Glutamatergic neuron (in vitro differentiated cells): ENCODE results near the gene DOCK2. TPM values are rescaled to one million over a fixed set of nuclear protein-coding genes. Genes with fewer than 3 reads are reported as not detected.

Source experiments
- DNase-seq: peaks from one replicate; pipeline ENCODE4 v3.0.0; 2022
- H3K27ac Mint-ChIP-seq: one replicate; pipeline ENCODE4 v1.8.0; 2020; ENCODE audit warnings: mild to moderate bottlenecking, mixed read lengths, inconsistent platforms; ENCODE audit not compliant: unreplicated experiment
- H3K27me3 Mint-ChIP-seq: one replicate; pipeline ENCODE4 v1.8.0; 2020; ENCODE audit warnings: mild to moderate bottlenecking, moderate library complexity, mixed read lengths, inconsistent platforms; ENCODE audit not compliant: unreplicated experiment
- H3K36me3 Mint-ChIP-seq: one replicate; pipeline ENCODE4 v1.8.0; 2020; ENCODE audit warnings: mild to moderate bottlenecking, mixed read lengths, inconsistent platforms; ENCODE audit not compliant: unreplicated experiment
- H3K4me1 Mint-ChIP-seq: one replicate; pipeline ENCODE4 v1.8.0; 2020; ENCODE audit warnings: mild to moderate bottlenecking, low read depth, mixed read lengths, inconsistent platforms; ENCODE audit not compliant: unreplicated experiment
- H3K4me3 Mint-ChIP-seq: one replicate; pipeline ENCODE4 v1.8.0; 2020; ENCODE audit warnings: mild to moderate bottlenecking, mixed read lengths, inconsistent platforms; ENCODE audit not compliant: unreplicated experiment
- H3K9me3 Mint-ChIP-seq: one replicate; pipeline ENCODE4 v1.8.0; 2020; ENCODE audit warnings: mild to moderate bottlenecking, moderate library complexity, mixed read lengths, inconsistent platforms; ENCODE audit not compliant: unreplicated experiment
- total RNA-seq: library from RNA; stranded (reverse); fragmentation: NEBNext Ultra II Directional; extraction: Animal tissue kit (Norgen Biotek cat#: 25700); gene quantifications from one replicate; pipeline ENCODE4 v1.2.1, GENCODE V29; 2021; ENCODE audit not compliant: unreplicated experiment
- TF ChIP-seq, protein P1 (sequence below): fragments of 200-600 bp; sonication (generic); IDR thresholded peaks from one replicate; pipeline ENCODE4 v1.5.0; 2021; ENCODE audit not compliant: partially characterized antibody, unreplicated experiment

Gene DOCK2
- total RNA-seq, 1 donor from 2014 or later, result 0.66 TPM

DNA sequence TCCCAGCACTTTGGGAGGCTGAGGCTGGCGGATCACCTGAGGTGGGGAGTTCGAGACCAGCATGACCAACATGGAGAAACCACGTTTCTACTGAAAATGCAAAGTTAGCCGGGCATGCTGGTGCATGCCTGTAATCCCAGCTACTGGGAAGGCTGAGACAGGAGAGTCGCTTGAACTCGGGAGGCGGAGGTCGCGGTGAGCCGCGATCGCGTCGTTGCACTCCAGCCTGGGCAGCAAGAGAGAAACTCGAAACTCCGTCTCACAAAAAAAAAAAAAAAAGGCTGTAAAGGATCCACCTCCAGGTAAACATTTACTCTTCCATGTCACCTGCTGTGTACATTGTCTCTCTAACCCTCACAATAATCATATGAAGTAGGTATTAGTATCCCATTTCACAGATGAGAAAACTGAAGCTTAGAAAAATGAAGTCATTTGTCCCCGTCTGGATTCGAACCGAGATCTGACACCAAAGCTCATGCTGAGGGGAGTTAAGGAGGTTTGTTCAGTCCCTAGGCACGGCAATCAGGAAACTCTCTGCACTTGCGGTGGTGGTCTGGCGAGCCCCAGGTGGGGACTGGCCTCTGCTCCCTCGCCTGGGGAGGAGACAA is 494 bp upstream of the DOCK2 start:
- Mint-ChIP-seq H3K9me3 (peaks cover 2% of the 10 kb centered on the region), H3K4me3 (peak overlapping the region; percentile 72), H3K36me3 (no peaks in the 10 kb centered on the region), H3K4me1 (no peaks in the 10 kb centered on the region), H3K27ac (no peak overlapping the region), H3K27me3 (peaks cover 6% of the 10 kb centered on the region)
- DNase-seq, result no peak
- TF ChIP-seq, protein P1, sequence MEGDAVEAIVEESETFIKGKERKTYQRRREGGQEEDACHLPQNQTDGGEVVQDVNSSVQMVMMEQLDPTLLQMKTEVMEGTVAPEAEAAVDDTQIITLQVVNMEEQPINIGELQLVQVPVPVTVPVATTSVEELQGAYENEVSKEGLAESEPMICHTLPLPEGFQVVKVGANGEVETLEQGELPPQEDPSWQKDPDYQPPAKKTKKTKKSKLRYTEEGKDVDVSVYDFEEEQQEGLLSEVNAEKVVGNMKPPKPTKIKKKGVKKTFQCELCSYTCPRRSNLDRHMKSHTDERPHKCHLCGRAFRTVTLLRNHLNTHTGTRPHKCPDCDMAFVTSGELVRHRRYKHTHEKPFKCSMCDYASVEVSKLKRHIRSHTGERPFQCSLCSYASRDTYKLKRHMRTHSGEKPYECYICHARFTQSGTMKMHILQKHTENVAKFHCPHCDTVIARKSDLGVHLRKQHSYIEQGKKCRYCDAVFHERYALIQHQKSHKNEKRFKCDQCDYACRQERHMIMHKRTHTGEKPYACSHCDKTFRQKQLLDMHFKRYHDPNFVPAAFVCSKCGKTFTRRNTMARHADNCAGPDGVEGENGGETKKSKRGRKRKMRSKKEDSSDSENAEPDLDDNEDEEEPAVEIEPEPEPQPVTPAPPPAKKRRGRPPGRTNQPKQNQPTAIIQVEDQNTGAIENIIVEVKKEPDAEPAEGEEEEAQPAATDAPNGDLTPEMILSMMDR, result no peak

DNA sequence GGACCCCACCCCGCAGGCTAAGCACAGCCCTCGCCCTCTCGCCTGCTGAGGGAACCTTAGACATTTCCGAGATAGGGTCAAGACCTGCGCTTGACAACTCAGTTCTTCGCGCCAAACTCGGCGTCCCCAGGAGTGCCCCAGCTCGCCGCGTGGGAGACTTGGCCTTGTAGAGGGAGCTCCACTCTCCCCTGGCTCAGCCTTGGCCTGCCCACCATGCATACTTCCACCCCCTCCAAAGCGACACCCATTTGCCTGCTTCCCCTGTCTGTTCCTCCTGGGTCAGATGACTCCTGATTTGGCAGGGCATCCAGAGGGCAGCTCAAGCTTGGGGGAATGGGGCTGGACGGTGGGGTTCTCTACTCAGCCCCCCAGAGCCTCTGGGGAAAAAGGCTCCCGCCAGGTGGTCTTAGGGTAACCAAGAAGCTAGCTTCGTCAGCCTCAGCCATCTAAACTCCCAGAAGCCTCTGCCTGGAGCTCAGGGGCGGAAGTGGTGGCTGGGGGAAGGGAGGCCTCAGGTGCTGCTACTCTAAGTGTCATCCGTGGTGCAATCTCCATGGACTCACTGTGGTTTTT is 560 bp downstream of the DOCK2 start:
- Mint-ChIP-seq H3K4me3 (no peak overlapping the region), H3K4me1 (no peaks in the 10 kb centered on the region), H3K27ac (no peak overlapping the region), H3K36me3 (no peaks in the 10 kb centered on the region), H3K27me3 (peaks cover 6% of the 10 kb centered on the region), H3K9me3 (peaks cover 2% of the 10 kb centered on the region)
- no peak for DNase-seq
- TF ChIP-seq, protein P1, result no peak

DNA sequence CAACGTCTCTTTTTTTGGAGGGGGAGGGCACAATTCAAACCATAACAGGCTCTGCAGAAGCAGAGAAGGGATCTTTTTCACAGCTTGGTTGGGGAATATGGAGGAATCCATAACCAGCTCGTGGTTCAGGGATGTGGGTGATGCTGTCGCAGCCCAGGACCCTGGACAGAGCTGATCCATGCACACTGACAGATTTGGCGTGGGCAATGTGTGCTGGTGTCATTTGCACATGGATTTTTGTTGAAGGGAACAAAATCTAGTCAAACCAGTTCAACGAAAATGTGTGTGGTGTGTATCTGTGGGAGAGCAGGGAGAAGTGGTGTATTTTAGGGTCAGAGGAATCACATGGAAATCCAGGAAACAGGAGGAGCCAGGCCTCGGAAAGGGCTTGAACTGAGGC is 4.2 kb downstream of the DOCK2 start:
- Mint-ChIP-seq H3K27me3 (peaks cover 6% of the 10 kb centered on the region), H3K36me3 (no peaks in the 10 kb centered on the region), H3K4me1 (peaks cover 4% of the 10 kb centered on the region), H3K9me3 (peaks cover 3% of the 10 kb centered on the region), H3K27ac (no peak overlapping the region), H3K4me3 (no peak overlapping the region)
- no peak for DNase-seq
- TF ChIP-seq, protein P1, result no peak

DNA sequence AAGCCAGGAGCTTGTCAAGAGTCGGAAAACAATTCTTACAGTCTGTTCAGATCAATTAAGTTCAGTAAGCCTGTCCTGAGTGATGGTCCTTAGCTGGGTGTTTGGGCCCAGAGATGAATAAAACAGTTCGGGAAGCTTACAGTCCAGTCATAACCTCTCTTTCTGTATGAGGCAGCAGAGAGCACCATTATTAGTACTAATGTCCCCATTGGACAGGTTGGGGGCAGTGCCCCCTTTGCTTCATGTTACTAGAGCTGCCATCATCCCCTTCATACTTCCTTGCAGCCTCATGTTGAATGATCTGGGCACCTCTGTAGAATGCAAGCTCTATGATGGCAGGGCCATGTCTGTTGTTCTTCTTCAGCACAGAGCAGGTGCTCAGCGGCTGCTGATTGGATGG is 9.8 kb downstream of the DOCK2 start:
- TF ChIP-seq, protein P1, result no peak
- Mint-ChIP-seq H3K27ac (no peak overlapping the region), H3K4me1 (peaks cover 9% of the 10 kb centered on the region), H3K4me3 (no peak overlapping the region), H3K27me3 (peaks cover 2% of the 10 kb centered on the region), H3K36me3 (no peaks in the 10 kb centered on the region), H3K9me3 (peaks cover 3% of the 10 kb centered on the region)
- no peak for DNase-seq

DNA sequence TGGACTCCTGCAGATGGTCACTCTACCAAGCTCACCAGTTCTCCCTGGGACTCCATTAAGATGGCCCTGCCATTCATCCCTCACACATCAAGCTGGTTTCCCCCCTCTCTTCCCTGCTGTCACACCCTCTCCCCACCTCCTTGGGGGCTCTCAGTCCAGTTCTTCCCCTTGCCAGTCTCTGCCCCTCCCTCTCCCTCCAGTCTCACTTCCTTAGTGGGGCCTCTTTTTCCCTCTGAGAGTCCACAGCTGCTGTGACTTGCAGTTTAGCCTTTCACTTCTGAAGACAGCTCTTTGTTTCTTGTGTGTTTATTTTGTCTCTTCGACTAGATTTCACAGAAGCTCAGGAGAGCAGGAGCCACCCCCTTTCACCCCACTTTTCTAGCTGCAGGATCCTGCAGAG is 10.5 kb downstream of the DOCK2 start:
- H3K27ac Mint-ChIP-seq, result no peak overlapping the region
- peaks cover 9% of the 10 kb centered on the region for H3K4me1 Mint-ChIP-seq
- H3K9me3 Mint-ChIP-seq, result peaks cover 3% of the 10 kb centered on the region
- no peak for DNase-seq
- peaks cover 2% of the 10 kb centered on the region for H3K27me3 Mint-ChIP-seq
- TF ChIP-seq, protein P1, result no peak
- no peaks in the 10 kb centered on the region for H3K36me3 Mint-ChIP-seq
- H3K4me3 Mint-ChIP-seq, result no peak overlapping the region
